HG03439 (cell line): Measurements from ENCODE around the gene HPS1.
"Not testable (repeated sequence)": the region's sequence is repeated elsewhere in the genome, so short reads cannot be mapped to it uniquely, and the experiment has no call there.

ENCODE experiments used
- ATAC-seq: cut with Tn5 transposase; IDR thresholded peaks from one replicate; pipeline ENCODE4 v1.9.1; 2021; ENCODE audit warnings: mild to moderate bottlenecking, moderate library complexity; ENCODE audit not compliant: unreplicated experiment

Gene HPS1

GRCh38 chr10:98396096-98397063 is 50.4 kb downstream of the HPS1 start:
- no peak for ATAC-seq

- no peak for ATAC-seq
Observed at GRCh38 chr10:98394851-98395440, 51.8 kb downstream of the HPS1 start.

- ATAC-seq: no peak
Observed at GRCh38 chr10:98391578-98391991, 55.1 kb downstream of the HPS1 start.

- ATAC-seq: no peak
Observed at GRCh38 chr10:98391065-98391464, 55.7 kb downstream of the HPS1 start.

- ATAC-seq: no peak
Observed at GRCh38 chr10:98390406-98390805, 56.3 kb downstream of the HPS1 start.

GRCh38 chr10:98389398-98389797 is 57.3 kb downstream of the HPS1 start:
- ATAC-seq: no peak

GRCh38 chr10:98388101-98388655 is 58.6 kb downstream of the HPS1 start:
- ATAC-seq: no peak

- ATAC-seq: no peak
Observed at GRCh38 chr10:98384531-98385133, 62.1 kb downstream of the HPS1 start.

GRCh38 chr10:98383869-98384268 is 62.9 kb downstream of the HPS1 start:
- no peak for ATAC-seq

- not testable (repeated sequence) for ATAC-seq
Observed at GRCh38 chr10:98383134-98383667, 63.5 kb downstream of the HPS1 start.

GRCh38 chr10:98382691-98383101 is 64.0 kb downstream of the HPS1 start:
- no peak for ATAC-seq

- ATAC-seq: no peak
Observed at GRCh38 chr10:98380493-98381339, 66.0 kb downstream of the HPS1 start.

- ATAC-seq: no peak
Observed at GRCh38 chr10:98378722-98379121, 68.0 kb downstream of the HPS1 start.

- no peak for ATAC-seq
Observed at GRCh38 chr10:98377536-98377935, 69.2 kb downstream of the HPS1 start.

GRCh38 chr10:98377001-98377400 is 69.7 kb downstream of the HPS1 start:
- ATAC-seq: no peak

- no peak for ATAC-seq
Observed at GRCh38 chr10:98376485-98376884, 70.2 kb downstream of the HPS1 start.

- ATAC-seq: no peak
Observed at GRCh38 chr10:98374217-98374985, 72.3 kb downstream of the HPS1 start.

GRCh38 chr10:98373260-98374040 is 73.3 kb downstream of the HPS1 start:
- ATAC-seq: no peak
